ENCODE data around the gene LARGE1. TPM values are rescaled to one million over a fixed set of nuclear protein-coding genes. Genes with fewer than 3 reads are reported as not detected.
A peak's percentile ranks its signal among the peaks of the same experiment; 100 is the strongest.

The LARGE1 gene
- total and polyA plus RNA-seq, 11 donors, result 31.2 to 211 (median 129) TPM

DNA sequence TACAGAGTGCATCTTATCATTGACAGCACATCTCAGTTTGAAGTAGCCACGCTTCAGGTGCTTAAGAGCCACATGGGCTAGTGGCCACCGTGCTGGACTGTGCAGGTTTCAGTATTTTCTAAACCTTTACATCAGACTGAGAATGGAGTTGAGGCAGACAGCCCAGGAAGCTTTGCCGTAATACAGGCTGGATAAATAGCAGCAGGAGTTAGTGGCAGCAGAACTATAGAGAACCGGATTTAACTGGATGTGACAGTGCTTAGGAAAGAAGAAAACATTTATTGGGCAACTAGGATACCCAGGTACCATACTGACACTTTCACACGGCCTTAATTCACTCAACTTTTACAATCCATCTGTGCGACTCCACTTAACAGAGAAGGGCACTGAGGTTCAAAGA lies 145.5 kb downstream of the LARGE1 start:
- Histone ChIP-seq H3K27me3 (no peaks in the 10 kb centered on the region), H3K9me3 (no peaks in the 10 kb centered on the region), H3K36me3 (no peaks in the 10 kb centered on the region), H3K4me3 (no peak overlapping the region), H3K27ac (peak overlapping the region in 6 of 12 donors; percentile 2 to 55 (median 20)), H3K4me1 (peaks cover 0 to 64% (median 13%) of the 10 kb centered on the region in 12 donors)
- DNase-seq (no peak), ATAC-seq (peak in 2 of 4 donors; percentile 13 to 63)
- TF ChIP-seq, protein P1, sequence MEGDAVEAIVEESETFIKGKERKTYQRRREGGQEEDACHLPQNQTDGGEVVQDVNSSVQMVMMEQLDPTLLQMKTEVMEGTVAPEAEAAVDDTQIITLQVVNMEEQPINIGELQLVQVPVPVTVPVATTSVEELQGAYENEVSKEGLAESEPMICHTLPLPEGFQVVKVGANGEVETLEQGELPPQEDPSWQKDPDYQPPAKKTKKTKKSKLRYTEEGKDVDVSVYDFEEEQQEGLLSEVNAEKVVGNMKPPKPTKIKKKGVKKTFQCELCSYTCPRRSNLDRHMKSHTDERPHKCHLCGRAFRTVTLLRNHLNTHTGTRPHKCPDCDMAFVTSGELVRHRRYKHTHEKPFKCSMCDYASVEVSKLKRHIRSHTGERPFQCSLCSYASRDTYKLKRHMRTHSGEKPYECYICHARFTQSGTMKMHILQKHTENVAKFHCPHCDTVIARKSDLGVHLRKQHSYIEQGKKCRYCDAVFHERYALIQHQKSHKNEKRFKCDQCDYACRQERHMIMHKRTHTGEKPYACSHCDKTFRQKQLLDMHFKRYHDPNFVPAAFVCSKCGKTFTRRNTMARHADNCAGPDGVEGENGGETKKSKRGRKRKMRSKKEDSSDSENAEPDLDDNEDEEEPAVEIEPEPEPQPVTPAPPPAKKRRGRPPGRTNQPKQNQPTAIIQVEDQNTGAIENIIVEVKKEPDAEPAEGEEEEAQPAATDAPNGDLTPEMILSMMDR (IDR thresholded peaks at IDR 0.05), result no peak
- no peak for TF ChIP-seq POLR2A (IDR thresholded peaks at IDR 0.05)
- 66 to 80% (median 73%) methylated on average over 6 of the region's 6 CpGs for WGBS, 4 donors
- intact Hi-C loops (cut with DNase I), result loop anchor here in 3 of 10 donors (5.0 to 10.0 kb wide), 3 partner anchors 140 to 170 kb away; partner anchors contain the start of gene LARGE1 (in 1 of the 3)

DNA sequence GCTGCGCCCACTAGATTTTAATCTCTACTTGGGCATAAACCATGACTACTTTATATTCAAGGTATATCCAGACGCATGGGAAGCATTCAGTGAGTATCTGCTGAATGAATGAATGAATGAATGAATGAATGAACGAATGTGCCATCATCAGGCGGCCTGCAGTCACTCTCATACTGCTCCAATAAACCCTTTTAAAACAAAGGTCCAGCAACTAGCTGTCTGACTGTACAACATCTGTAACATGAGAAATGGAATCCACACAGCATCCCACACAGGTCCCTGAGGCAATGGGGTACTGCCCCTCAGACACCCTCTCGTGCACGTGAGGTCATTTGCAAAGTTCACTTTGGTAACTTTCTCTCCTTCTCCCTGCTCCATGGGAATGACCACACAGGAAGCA lies 147.5 kb downstream of the LARGE1 start:
- H3K9me3 ChIP-seq, result no peaks in the 10 kb centered on the region
- H3K4me1 ChIP-seq, result peaks cover 0 to 64% (median 12%) of the 10 kb centered on the region in 12 donors
- H3K27me3 ChIP-seq, result no peaks in the 10 kb centered on the region
- no peak for TF ChIP-seq POLR2A (IDR thresholded peaks at IDR 0.05)
- TF ChIP-seq, protein P1 (IDR thresholded peaks at IDR 0.05), result no peak
- H3K27ac ChIP-seq, result no peak overlapping the region
- 77 to 84% (median 79%) methylated on average over 6 of the region's 6 CpGs for WGBS, 4 donors
- DNase-seq (no peak), ATAC-seq (no peak)
- H3K36me3 ChIP-seq, result no peaks in the 10 kb centered on the region
- intact Hi-C loops (cut with DNase I), result loop anchor here in 2 of 10 donors (10.0 kb wide), 2 partner anchors 142 to 168 kb away; no protein-coding TSS in a partner anchor
- H3K4me3 ChIP-seq, result no peak overlapping the region

DNA sequence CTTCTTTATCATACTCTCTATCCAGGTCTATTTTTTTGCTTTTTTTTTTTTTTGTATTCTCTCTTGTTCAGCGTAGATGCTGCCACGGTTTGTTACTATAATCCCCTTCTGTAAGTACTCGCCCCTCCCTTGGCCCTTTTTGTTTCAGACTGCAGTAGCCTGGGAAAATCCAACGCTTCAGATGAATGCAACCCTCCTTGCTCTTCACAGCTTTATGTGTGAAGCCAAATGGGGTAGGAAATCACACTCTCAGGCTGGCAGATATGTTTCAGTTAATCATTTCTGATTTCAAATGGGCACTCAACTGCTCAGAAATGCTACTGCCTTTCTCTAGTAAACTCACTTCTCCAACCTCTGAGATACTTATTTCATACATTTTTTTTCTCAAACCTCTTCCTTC lies 149.1 kb downstream of the LARGE1 start:
- ATAC-seq, result no peak
- H3K4me1 ChIP-seq, result peaks cover 0 to 54% (median 12%) of the 10 kb centered on the region in 12 donors
- intact Hi-C loops (cut with DNase I), result loop anchor here in 2 of 10 donors (10.0 kb wide), 2 partner anchors 144 to 166 kb away; no protein-coding TSS in a partner anchor

DNA sequence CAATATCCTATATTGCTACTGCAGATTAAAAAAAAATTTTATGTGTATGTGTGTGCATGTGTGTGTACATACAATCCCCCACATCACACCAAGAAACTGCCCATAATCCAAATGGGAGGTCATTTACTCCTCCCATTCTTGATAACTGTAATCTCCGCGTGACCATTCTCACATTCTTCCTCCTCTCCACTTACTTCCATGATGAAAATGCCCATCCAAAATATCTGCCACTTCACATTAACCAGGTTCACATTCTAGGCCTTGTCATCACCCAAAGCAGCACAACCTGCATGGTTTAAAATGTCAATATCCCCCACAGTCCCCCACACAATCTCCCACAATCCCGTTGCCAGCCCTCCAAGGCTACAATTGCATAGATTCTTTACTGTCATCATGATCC lies 149.6 kb downstream of the LARGE1 start:
- ATAC-seq (peak; percentile 17 to 60 (median 46)), DNase-seq (no peak)
- WGBS, 4 donors, result 51 to 66% (median 59%) methylated on average over 3 of the region's 3 CpGs
- intact Hi-C loops (cut with DNase I), result loop anchor here in 2 of 10 donors (10.0 kb wide), 2 partner anchors 144 to 166 kb away; no protein-coding TSS in a partner anchor
- Histone ChIP-seq H3K4me1 (peaks cover 0 to 55% (median 12%) of the 10 kb centered on the region in 12 donors), H3K9me3 (no peaks in the 10 kb centered on the region), H3K4me3 (no peak overlapping the region), H3K27me3 (no peaks in the 10 kb centered on the region), H3K27ac (peak overlapping the region in 6 of 12 donors; percentile 2 to 70 (median 44)), H3K36me3 (no peaks in the 10 kb centered on the region)
- TF ChIP-seq POLR2A (IDR thresholded peaks at IDR 0.05), result no peak
- TF ChIP-seq, protein P1 (IDR thresholded peaks at IDR 0.05), result no peak

More for the DNA sequence above, 149.1 kb downstream of the LARGE1 start:
- no peaks in the 10 kb centered on the region for H3K36me3 ChIP-seq
- no peak overlapping the region for H3K4me3 ChIP-seq
- TF ChIP-seq, protein P1 (IDR thresholded peaks at IDR 0.05), result no peak
- no peak for TF ChIP-seq POLR2A (IDR thresholded peaks at IDR 0.05)
- no peaks in the 10 kb centered on the region for H3K27me3 ChIP-seq
- DNase-seq, result no peak
- no peaks in the 10 kb centered on the region for H3K9me3 ChIP-seq
- 49 to 68% (median 57%) methylated on average over 4 of the region's 4 CpGs for WGBS, 4 donors
- H3K27ac ChIP-seq, result peak overlapping the region in 4 of 12 donors; percentile 2 to 58 (median 44)
